ENCODE data around the gene ASPHD2. TPM values are rescaled to one million over a fixed set of nuclear protein-coding genes. Genes with fewer than 3 reads are reported as not detected.

Gene ASPHD2
- 10 to 100 TPM; 10.2 to 10.5 TPM for total RNA-seq

GRCh38 chr22:26428515-26429457 lies at the start of gene ASPHD2:
TSS of gene ASPHD2 (plus strand) at chr22:26429260. CDS start at chr22:26433616, 4,356 bp downstream.
- Mint-ChIP-seq H3K27me3 (no peaks in the 10 kb centered on the region), H3K9me3 (ENCODE audit: low read depth) (no peaks in the 10 kb centered on the region), H3K4me1 (peaks cover 48% of the 10 kb centered on the region), H3K4me3 (peak within 1 kb of the TSS; percentile 90), H3K27ac (peak within 1 kb of the TSS; percentile 93), H3K36me3 (ENCODE audit: low read depth) (peaks cover 11% of the 10 kb centered on the region)
- POLR2A ChIA-PET = interaction anchor here (0.7 kb wide), 1 partner anchor 55 kb away, joined by 3 read pairs; the partner anchor contains the start of genes HPS4 and SRRD
- intact Hi-C loops (cut with DNase I, micrococcal nuclease) = loop anchor here (1.0 to 10.0 kb wide), 10 partner anchors 30 to 1354 kb away; partner anchors contain the start of genes HPS4 (in 2 of the 2), SRRD (in 2 of the 2), TFIP11 (in 1 of the 2) and TPST2 (in 1 of the 2)
- CTCF ChIA-PET = interaction anchor here (0.8 kb wide), 1 partner anchor 53 kb away, joined by 4 read pairs; no protein-coding TSS in a partner anchor
- DNase-seq (peak; percentile 89), ATAC-seq (peak; percentile 86)

GRCh38 chr22:26380072-26380830 lies 48.8 kb upstream of the ASPHD2 start:
- ATAC-seq (no peak), DNase-seq (no peak)
- Mint-ChIP-seq H3K36me3 (ENCODE audit: low read depth) (no peaks in the 10 kb centered on the region), H3K27me3 (peaks cover 41% of the 10 kb centered on the region), H3K9me3 (ENCODE audit: low read depth) (peaks cover 2% of the 10 kb centered on the region), H3K4me1 (peaks cover 7% of the 10 kb centered on the region), H3K27ac (no peak overlapping the region), H3K4me3 (no peak overlapping the region)
- intact Hi-C loops (cut with DNase I, micrococcal nuclease) = no loop called here
- ChIA-PET CTCF (interaction anchor here (0.6 to 1.6 kb wide), 2 partner anchors 13 to 351 kb away, joined by 3 to 7 read pairs; no protein-coding TSS in a partner anchor), POLR2A (no interaction called here)

GRCh38 chr22:26382782-26383181 lies 46.3 kb upstream of the ASPHD2 start:
- Mint-ChIP-seq H3K4me1 (no peaks in the 10 kb centered on the region), H3K27ac (no peak overlapping the region), H3K4me3 (no peak overlapping the region), H3K36me3 (ENCODE audit: low read depth) (no peaks in the 10 kb centered on the region), H3K27me3 (peaks cover 38% of the 10 kb centered on the region), H3K9me3 (ENCODE audit: low read depth) (peaks cover 2% of the 10 kb centered on the region)
- intact Hi-C loops (cut with DNase I, micrococcal nuclease) = no loop called here
- ATAC-seq (no peak), DNase-seq (no peak)
- ChIA-PET CTCF (interaction anchor here (0.6 to 1.2 kb wide), 5 partner anchors 15 to 413 kb away, joined by 3 to 4 read pairs (median 3); no protein-coding TSS in a partner anchor), POLR2A (no interaction called here)

GRCh38 chr22:26383968-26384556 lies 45.0 kb upstream of the ASPHD2 start:
- ATAC-seq (no peak), DNase-seq (no peak)
- peaks cover 36% of the 10 kb centered on the region for H3K27me3 Mint-ChIP-seq
- H3K27ac Mint-ChIP-seq = no peak overlapping the region
- H3K36me3 Mint-ChIP-seq (ENCODE audit: low read depth) = no peaks in the 10 kb centered on the region
- POLR2A ChIA-PET = no interaction called here
- intact Hi-C loops (cut with DNase I, micrococcal nuclease) = no loop called here
- peaks cover 2% of the 10 kb centered on the region for H3K9me3 Mint-ChIP-seq (ENCODE audit: low read depth)
- H3K4me3 Mint-ChIP-seq = no peak overlapping the region
- no peaks in the 10 kb centered on the region for H3K4me1 Mint-ChIP-seq
- CTCF ChIA-PET = interaction anchor here (0.6 to 1.1 kb wide), 5 partner anchors 9 to 295 kb away, joined by 3 to 4 read pairs (median 3); no protein-coding TSS in a partner anchor

GRCh38 chr22:26385164-26385563 lies 43.9 kb upstream of the ASPHD2 start:
- Mint-ChIP-seq H3K27me3 (peaks cover 32% of the 10 kb centered on the region), H3K36me3 (ENCODE audit: low read depth) (no peaks in the 10 kb centered on the region), H3K9me3 (ENCODE audit: low read depth) (no peaks in the 10 kb centered on the region), H3K4me1 (no peaks in the 10 kb centered on the region), H3K4me3 (no peak overlapping the region), H3K27ac (no peak overlapping the region)
- intact Hi-C loops (cut with DNase I, micrococcal nuclease) = no loop called here
- ChIA-PET POLR2A (no interaction called here), CTCF (interaction anchor here (0.7 to 1.1 kb wide), 2 partner anchors 10 to 76 kb away, joined by 3 to 5 read pairs; no protein-coding TSS in a partner anchor)
- ATAC-seq (no peak), DNase-seq (no peak)

GRCh38 chr22:26389125-26389524 lies 39.9 kb upstream of the ASPHD2 start:
- POLR2A ChIA-PET = interaction anchor here (0.7 kb wide), 1 partner anchor 1417 kb away, joined by 4 read pairs; no protein-coding TSS in a partner anchor
- no peaks in the 10 kb centered on the region for H3K36me3 Mint-ChIP-seq (ENCODE audit: low read depth)
- intact Hi-C loops (cut with DNase I, micrococcal nuclease) = no loop called here
- ATAC-seq = no peak
- no peak overlapping the region for H3K4me3 Mint-ChIP-seq
- DNase-seq = no peak
- CTCF ChIA-PET = interaction anchor here (0.6 to 1.0 kb wide), 6 partner anchors 13 to 306 kb away, joined by 3 to 4 read pairs (median 3); no protein-coding TSS in a partner anchor
- H3K27me3 Mint-ChIP-seq = peaks cover 20% of the 10 kb centered on the region
- no peak overlapping the region for H3K27ac Mint-ChIP-seq
- H3K4me1 Mint-ChIP-seq = no peaks in the 10 kb centered on the region
- H3K9me3 Mint-ChIP-seq (ENCODE audit: low read depth) = no peaks in the 10 kb centered on the region

- no peak overlapping the region for H3K27ac Mint-ChIP-seq
- POLR2A ChIA-PET = no interaction called here
- CTCF ChIA-PET = interaction anchor here (1.6 kb wide), 1 partner anchor 24 kb away, joined by 10 read pairs; no protein-coding TSS in a partner anchor
- intact Hi-C loops (cut with DNase I, micrococcal nuclease) = no loop called here
- H3K27me3 Mint-ChIP-seq = peaks cover 12% of the 10 kb centered on the region
- H3K9me3 Mint-ChIP-seq (ENCODE audit: low read depth) = no peaks in the 10 kb centered on the region
- DNase-seq = no peak
- ATAC-seq = no peak
- no peaks in the 10 kb centered on the region for H3K4me1 Mint-ChIP-seq
- no peak overlapping the region for H3K4me3 Mint-ChIP-seq
- H3K36me3 Mint-ChIP-seq (ENCODE audit: low read depth) = no peaks in the 10 kb centered on the region
These were observed 38.0 kb upstream of the ASPHD2 start for GRCh38 chr22:26391091-26391490.

- Mint-ChIP-seq H3K4me1 (no peaks in the 10 kb centered on the region), H3K36me3 (ENCODE audit: low read depth) (no peaks in the 10 kb centered on the region), H3K9me3 (ENCODE audit: low read depth) (no peaks in the 10 kb centered on the region), H3K4me3 (no peak overlapping the region), H3K27me3 (peaks cover 10% of the 10 kb centered on the region), H3K27ac (no peak overlapping the region)
- CTCF ChIA-PET = interaction anchor here (0.7 to 1.6 kb wide), 5 partner anchors 25 to 1480 kb away, joined by 3 to 10 read pairs (median 3); no protein-coding TSS in a partner anchor
- intact Hi-C loops (cut with DNase I, micrococcal nuclease) = no loop called here
- DNase-seq = no peak
- POLR2A ChIA-PET = no interaction called here
- no peak for ATAC-seq
These were observed 37.4 kb upstream of the ASPHD2 start for GRCh38 chr22:26391623-26392022.

- Mint-ChIP-seq H3K36me3 (ENCODE audit: low read depth) (no peaks in the 10 kb centered on the region), H3K27me3 (peaks cover 5% of the 10 kb centered on the region), H3K4me1 (no peaks in the 10 kb centered on the region), H3K27ac (no peak overlapping the region), H3K4me3 (no peak overlapping the region), H3K9me3 (ENCODE audit: low read depth) (no peaks in the 10 kb centered on the region)
- DNase-seq (no peak), ATAC-seq (no peak)
- intact Hi-C loops (cut with DNase I, micrococcal nuclease) = no loop called here
- CTCF ChIA-PET = no interaction called here
- POLR2A ChIA-PET = no interaction called here
These were observed 35.1 kb upstream of the ASPHD2 start for GRCh38 chr22:26393929-26394328.

- intact Hi-C loops (cut with DNase I, micrococcal nuclease) = no loop called here
- POLR2A ChIA-PET = no interaction called here
- H3K27ac Mint-ChIP-seq = no peak overlapping the region
- DNase-seq = no peak
- no peak overlapping the region for H3K4me3 Mint-ChIP-seq
- peaks cover 3% of the 10 kb centered on the region for H3K27me3 Mint-ChIP-seq
- ATAC-seq = no peak
- H3K9me3 Mint-ChIP-seq (ENCODE audit: low read depth) = no peaks in the 10 kb centered on the region
- CTCF ChIA-PET = interaction anchor here (0.6 to 4.7 kb wide), 6 partner anchors 9 to 66 kb away, joined by 3 to 38 read pairs (median 4); no protein-coding TSS in a partner anchor
- H3K36me3 Mint-ChIP-seq (ENCODE audit: low read depth) = no peaks in the 10 kb centered on the region
- H3K4me1 Mint-ChIP-seq = no peaks in the 10 kb centered on the region
These were observed 34.3 kb upstream of the ASPHD2 start for GRCh38 chr22:26394777-26395176.

GRCh38 chr22:26395926-26396325 lies 33.1 kb upstream of the ASPHD2 start:
- H3K4me3 Mint-ChIP-seq = no peak overlapping the region
- intact Hi-C loops (cut with DNase I, micrococcal nuclease) = no loop called here
- peaks cover under 1% of the 10 kb centered on the region for H3K27me3 Mint-ChIP-seq
- ATAC-seq (no peak), DNase-seq (no peak)
- H3K27ac Mint-ChIP-seq = no peak overlapping the region
- CTCF ChIA-PET = interaction anchor here (0.7 to 4.7 kb wide), 5 partner anchors 10 to 198 kb away, joined by 3 to 38 read pairs (median 4); no protein-coding TSS in a partner anchor
- no peaks in the 10 kb centered on the region for H3K4me1 Mint-ChIP-seq
- H3K36me3 Mint-ChIP-seq (ENCODE audit: low read depth) = no peaks in the 10 kb centered on the region
- POLR2A ChIA-PET = no interaction called here
- H3K9me3 Mint-ChIP-seq (ENCODE audit: low read depth) = no peaks in the 10 kb centered on the region
